GM21717 (cell line): ENCODE measurements around the gene GPR68.
"Not testable (repeated sequence)": the region's sequence is repeated elsewhere in the genome, so short reads cannot be mapped to it uniquely, and the experiment has no call there.

Experiments
- ATAC-seq: cut with Tn5 transposase; IDR thresholded peaks from one replicate; pipeline ENCODE4 v1.9.1; 2021; ENCODE audit warnings: mild to moderate bottlenecking, moderate library complexity; ENCODE audit not compliant: unreplicated experiment

The GPR68 gene

GRCh38 chr14:91254461-91254860, 10.0 kb upstream of the GPR68 start:
- no peak for ATAC-seq

DNA sequence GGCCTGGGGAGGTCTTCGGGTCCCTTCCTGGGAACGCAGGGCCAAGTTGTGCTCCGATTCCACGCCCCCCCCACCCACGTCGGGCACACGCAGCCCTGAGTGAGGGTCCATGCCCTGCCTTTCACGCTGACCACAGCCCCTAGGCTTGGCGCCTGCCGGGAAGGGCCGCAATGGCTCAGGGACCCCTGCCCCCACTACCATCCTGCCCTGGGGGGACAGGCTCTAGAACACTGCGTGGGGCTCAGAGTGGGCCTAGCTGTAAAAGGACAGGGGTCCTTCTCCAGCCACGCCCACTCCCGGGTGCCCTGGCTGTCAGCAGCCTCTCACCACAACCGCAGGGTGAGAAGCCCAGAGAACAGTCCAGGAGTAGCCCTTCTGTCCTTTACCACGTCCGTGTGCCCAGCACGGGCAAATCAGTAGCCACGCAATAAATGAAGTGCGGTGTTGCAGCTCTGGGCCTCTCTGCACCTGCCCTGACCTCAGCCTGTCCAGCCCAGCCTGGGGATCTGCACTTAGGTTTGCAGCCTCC, 9.4 kb upstream of the GPR68 start:
- no peak for ATAC-seq

DNA sequence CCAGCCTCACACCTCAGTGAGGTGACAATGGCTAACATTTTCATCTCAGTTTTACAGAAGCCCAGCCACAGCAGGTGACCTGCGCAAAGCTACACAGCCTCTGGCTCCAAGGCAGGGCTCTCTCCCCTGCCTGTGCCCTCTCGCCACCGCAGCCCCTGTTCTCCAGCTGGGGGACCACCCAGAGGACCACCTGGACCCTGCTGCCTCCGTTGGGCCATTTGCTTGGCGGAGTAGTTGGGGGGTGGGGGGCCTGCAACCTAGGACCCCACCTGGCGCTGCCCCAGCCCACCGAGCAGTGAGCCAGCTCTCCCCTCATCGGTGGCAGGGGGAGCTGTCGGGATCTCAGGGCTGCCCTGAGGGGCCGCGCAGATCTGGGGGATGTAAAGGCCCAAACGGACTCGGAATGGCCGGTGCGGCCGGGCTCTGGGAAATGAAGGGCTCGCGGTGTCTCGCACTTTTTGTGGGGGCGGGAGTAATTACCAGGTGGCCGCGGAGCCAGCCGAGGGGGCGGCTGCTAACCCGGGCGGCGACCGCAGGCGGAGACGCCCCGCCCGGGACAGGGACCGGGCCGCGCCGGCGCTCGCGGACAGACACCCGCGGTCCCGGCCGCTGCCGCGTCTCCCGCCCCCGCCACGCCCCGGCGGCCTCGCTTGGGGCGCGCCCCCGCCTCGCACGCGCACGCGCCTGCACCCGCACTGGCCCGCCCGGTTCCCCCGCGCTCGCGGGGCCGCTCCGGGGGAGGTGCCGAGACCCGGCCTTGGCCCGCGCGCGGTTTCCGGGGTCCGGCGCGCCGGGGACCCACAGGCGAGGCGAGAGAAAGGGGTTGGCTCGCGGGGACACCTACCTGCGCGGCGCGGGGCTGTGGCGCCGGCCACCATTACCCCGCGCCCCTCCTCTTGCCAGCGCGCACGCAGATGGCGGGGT, 8.6 kb upstream of the GPR68 start:
- ATAC-seq, result no peak

- no peak for ATAC-seq
Measured at GRCh38 chr14:91250912-91251311, 6.4 kb upstream of the GPR68 start.

DNA sequence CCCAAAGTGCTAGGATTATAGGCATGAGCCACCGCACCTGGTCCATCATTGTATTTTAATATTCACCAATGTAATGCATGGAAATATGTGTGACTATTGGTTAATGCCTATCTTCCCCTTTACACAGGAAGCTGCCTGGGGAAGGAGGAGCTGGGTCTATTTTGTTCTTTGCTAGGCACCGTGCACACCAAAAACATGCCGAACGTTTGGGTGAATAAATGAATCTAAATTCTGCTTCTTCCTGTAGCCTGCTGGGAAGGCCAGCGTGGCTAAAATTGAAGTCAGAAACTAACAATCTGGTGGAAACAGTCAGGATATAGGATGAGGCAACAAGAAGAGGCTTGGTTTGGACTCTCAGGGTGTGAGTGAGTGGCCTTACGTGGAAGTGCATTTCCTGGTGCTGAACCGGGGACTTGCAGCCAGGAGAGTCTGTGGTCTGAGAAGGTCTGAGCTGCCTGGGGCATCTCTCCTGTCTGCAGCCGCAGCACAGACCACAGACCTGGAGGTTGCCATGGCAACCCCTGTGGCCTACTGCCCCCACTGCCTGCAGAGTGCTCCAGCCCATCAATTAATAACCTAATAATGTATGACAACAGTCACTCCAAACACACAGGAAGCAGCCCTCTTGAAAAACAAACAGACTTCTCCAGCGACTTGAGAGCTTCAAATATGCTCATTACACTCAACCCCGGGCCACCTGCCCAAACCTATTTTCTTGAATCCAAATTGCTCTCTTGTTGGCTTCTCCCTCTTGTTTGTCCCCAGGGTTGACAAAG, 5.5 kb upstream of the GPR68 start:
- peak; percentile 84 for ATAC-seq

GRCh38 chr14:91246051-91246852, 1.7 kb upstream of the GPR68 start:
- ATAC-seq, result no peak

- ATAC-seq, result not testable (repeated sequence)
Measured at GRCh38 chr14:91245616-91246015, 1.1 kb upstream of the GPR68 start.

DNA sequence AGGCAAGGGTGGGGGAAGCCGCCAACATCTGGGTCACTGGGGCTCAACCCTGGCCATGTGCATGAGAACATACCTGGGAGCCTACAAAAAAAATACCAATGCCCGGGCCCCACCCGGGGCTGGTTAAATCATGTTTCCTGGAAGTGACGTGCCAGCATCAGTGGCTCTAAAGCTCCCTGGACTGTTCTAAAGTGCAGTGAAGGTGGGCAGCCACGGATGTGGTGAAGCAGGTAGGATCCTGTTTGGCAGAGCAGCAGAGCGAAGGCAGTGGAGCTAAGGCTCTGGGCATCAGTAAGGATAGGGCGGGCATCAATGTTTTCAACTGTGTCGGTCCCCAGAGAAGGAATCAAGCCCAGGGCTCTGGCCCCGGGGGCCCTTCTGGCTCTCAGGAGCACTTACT, 525 bp upstream of the GPR68 start:
- no peak for ATAC-seq

GRCh38 chr14:91243074-91243471, 1.4 kb downstream of the GPR68 start:
- ATAC-seq, result no peak

DNA sequence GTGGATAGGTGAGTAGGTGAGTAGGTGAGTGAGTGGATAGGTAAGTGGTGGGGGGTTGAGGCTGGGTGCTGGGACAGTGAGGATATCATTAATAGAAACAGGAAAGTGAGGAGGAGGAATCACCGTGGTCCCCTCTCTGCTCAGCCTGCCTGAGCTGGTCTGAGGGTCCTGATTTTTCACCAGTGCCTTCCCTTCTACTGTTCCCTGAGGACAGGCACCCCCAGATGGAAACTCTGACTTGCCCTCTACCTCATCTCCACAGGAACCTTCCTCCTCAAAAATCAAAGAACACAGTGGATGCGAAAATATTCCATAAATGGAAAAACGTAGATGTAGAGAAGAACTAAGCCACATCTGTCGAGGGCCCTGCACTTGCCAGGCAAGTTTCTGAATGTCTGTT, 1.9 kb downstream of the GPR68 start:
- ATAC-seq, result no peak

DNA sequence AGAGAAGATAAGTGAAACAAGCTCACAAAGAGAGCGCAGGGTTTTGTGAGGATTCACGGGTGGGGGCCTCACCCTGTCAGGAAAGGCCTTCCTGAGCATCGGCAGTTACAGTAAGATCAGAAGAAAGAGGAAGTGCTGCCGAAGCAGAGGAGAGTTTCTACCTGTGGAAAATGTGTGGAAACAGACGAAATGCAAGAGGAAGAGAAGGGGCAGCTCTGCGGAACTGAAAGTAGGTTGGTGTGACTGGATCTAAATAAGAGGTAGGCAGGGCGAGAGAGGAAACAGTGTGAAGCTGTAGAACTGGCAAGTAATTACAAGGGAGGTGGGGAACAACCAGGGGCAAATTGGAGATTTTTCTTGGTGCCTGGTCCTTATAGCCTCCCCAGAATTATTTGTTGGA, 2.6 kb downstream of the GPR68 start:
- ATAC-seq, result peak; percentile 65

- ATAC-seq, result no peak
Measured at GRCh38 chr14:91238661-91239060, 5.8 kb downstream of the GPR68 start.

- no peak for ATAC-seq
Measured at GRCh38 chr14:91238085-91238484, 6.4 kb downstream of the GPR68 start.

- ATAC-seq, result no peak
Measured at GRCh38 chr14:91237219-91237618, 7.3 kb downstream of the GPR68 start.

DNA sequence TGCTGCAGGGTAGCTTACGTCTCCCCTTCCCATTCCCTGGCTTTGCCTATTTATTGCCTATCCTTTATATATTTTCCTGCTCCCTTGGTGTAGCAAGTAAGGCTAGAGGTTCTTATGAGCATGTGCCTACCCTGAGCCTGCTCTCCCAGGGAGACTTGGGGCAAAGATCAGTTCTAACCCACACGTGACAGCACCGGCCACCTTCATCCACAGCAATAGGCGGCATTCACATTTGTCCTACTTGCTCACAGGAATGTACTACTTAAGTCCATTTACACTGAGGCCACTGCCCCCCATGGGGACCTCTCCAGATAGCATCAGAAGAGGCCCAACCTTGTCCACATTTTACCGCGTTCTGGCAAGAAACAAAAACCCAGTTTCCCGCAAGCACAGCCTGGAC, 8.7 kb downstream of the GPR68 start:
- no peak for ATAC-seq

DNA sequence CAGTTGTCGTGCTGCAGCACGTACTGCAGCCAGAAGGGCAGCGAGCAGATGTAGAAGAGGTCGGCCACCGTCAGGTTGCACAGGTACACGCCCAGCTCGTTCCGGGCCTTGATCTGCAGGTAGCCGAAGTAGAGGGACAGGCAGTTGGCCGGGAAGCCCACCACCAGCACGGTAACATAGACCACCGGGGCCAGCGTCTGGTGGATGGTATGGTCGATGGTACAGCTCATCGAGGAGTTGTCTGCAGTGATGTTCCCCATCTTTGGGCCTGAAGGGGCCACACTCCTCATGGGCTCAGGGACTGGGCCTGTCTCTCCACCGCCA, 9.8 kb downstream of the GPR68 start:
- ATAC-seq, result no peak

GRCh38 chr14:91233936-91234790, 10.3 kb downstream of the GPR68 start:
- ATAC-seq, result no peak

DNA sequence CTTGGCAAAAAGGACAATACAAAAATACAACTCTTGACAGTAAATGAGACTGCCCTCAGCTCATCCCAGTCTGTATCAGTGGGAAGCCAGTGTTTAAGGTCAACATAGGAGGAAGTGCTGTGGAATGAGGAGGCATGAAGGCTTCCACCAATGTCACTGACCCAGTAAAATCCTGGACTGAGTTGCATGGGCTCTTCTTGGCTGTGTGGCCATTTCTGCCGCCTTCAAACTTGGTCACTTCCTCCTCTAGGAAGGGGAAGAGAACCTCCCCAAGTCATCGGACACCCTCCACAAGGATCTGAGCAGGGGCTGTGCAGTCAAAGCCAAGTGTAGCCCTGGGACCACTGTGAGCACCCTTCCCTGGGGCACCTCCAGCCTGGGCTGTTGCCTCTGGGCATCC, 11.9 kb downstream of the GPR68 start:
- no peak for ATAC-seq

GRCh38 chr14:91232052-91232451, 12.5 kb downstream of the GPR68 start:
- no peak for ATAC-seq

GRCh38 chr14:91231446-91231845, 13.1 kb downstream of the GPR68 start:
- no peak for ATAC-seq
